Peyer's patch (tissue), 4 donors: ENCODE measurements around the gene IST1. TPM values are rescaled to one million over a fixed set of nuclear protein-coding genes. Genes with fewer than 3 reads are reported as not detected.

Experiments
- DNase-seq, 3 donors: peaks; one replicate each; pipeline ENCODE4 v3.0.0-alpha.2; 2017 to 2019
- H3K27ac ChIP-seq, 4 donors: fragments of 200-600 bp; sonication (generic); one replicate each; pipeline ENCODE4 v1.5.1; 2016 to 2019
- H3K27me3 ChIP-seq, 2 donors: fragments of 200-600 bp; sonication (generic); one replicate each; pipeline ENCODE4 v1.5.1; 2019
- H3K36me3 ChIP-seq, 3 donors: fragments of 200-600 bp; sonication (generic); one replicate each; pipeline ENCODE4 v1.5.1; 2016 to 2019
- H3K4me1 ChIP-seq, 4 donors: fragments of 200-600 bp; sonication (generic); one replicate each; pipeline ENCODE4 v1.5.1; 2016 to 2019
- H3K4me3 ChIP-seq, 4 donors: fragments of 200-600 bp; sonication (generic); 1 replicate in 3 of 4; 2 replicates in 1 of 4; pipeline ENCODE4 v1.5.1; 2016 to 2019; ENCODE audit warnings: mild to moderate bottlenecking in 1 of 4
- H3K9me3 ChIP-seq, 4 donors: fragments of 200-600 bp; sonication (generic); one replicate each; pipeline ENCODE4 v1.5.1; 2016 to 2019; ENCODE audit warnings: mild to moderate bottlenecking in 1 of 4
- CTCF ChIP-seq, 6 experiments: fragments of 450-650 bp in 4 of 6; fragments of 200-600 bp in 2 of 6; sonication (generic) in 1 of 6; IDR thresholded peaks; one replicate each; pipeline ENCODE4 v1.5.1; 2017 to 2019; ENCODE audit warnings: antibody characterized with exemption in 6 of 6, mild to moderate bottlenecking in 3 of 6, moderate library complexity in 1 of 6
- POLR2A ChIP-seq, 2 donors: fragments of 450-650 bp; IDR thresholded peaks; one replicate each; pipeline ENCODE4 v1.5.1; 2017; ENCODE audit warnings: antibody characterized with exemption in 2 of 2, mild to moderate bottlenecking in 2 of 2, moderate library complexity in 2 of 2
- total RNA-seq, 4 donors: library from RNA; depleted of rRNA; stranded (reverse); fragments of >200 nt; gene quantifications; one replicate each; pipeline ENCODE4 v1.1.0, GENCODE V29; 2016

Gene IST1
- total RNA-seq, 4 donors from 2014 or later, result 228 to 274 (median 261) TPM

GRCh38 chr16:71882505-71883167 lies 12.7 kb upstream of the IST1 start:
- peak overlapping the region; percentile 90 to 99 (median 96) for H3K27ac ChIP-seq
- no peak for TF ChIP-seq POLR2A (IDR thresholded peaks at IDR 0.05)
- TF ChIP-seq CTCF (IDR thresholded peaks at IDR 0.05), result peak; percentile 91 to 98 (median 94)
- H3K27me3 ChIP-seq, result no peaks in the 10 kb centered on the region
- H3K36me3 ChIP-seq, result peaks cover 0 to 22% (median 0%) of the 10 kb centered on the region in 3 donors
- peaks cover 0 to 21% (median 8%) of the 10 kb centered on the region in 4 donors for H3K4me1 ChIP-seq
- DNase-seq, result peak in 2 of 3 donors; percentile 86 to 92
- no peaks in the 10 kb centered on the region for H3K9me3 ChIP-seq
- peak overlapping the region; percentile 77 to 99 (median 95) for H3K4me3 ChIP-seq

GRCh38 chr16:71883168-71883848 lies 12.0 kb upstream of the IST1 start:
- TF ChIP-seq CTCF (IDR thresholded peaks at IDR 0.05) (no peak), POLR2A (IDR thresholded peaks at IDR 0.05) (no peak)
- H3K27ac ChIP-seq, result peak overlapping the region; percentile 90 to 99 (median 96)
- H3K36me3 ChIP-seq, result peaks cover 0 to 20% (median 0%) of the 10 kb centered on the region in 3 donors
- peak overlapping the region; percentile 77 to 99 (median 95) for H3K4me3 ChIP-seq
- H3K4me1 ChIP-seq, result peaks cover 0 to 21% (median 8%) of the 10 kb centered on the region in 4 donors
- DNase-seq, result peak; percentile 66 to 80 (median 74)
- H3K27me3 ChIP-seq, result no peaks in the 10 kb centered on the region
- H3K9me3 ChIP-seq, result no peaks in the 10 kb centered on the region

GRCh38 chr16:71883849-71884638 lies 11.3 kb upstream of the IST1 start, which contains the start of gene ZNF821:
Gene ZNF821 (minus strand): TSS chr16:71884182. CDS start chr16:71879946, 4,236 bp downstream.
- peak within 1 kb of the TSS; percentile 90 to 99 (median 96) for H3K27ac ChIP-seq
- peaks cover 0 to 19% (median 0%) of the 10 kb centered on the region in 3 donors for H3K36me3 ChIP-seq
- peaks cover 0 to 21% (median 8%) of the 10 kb centered on the region in 4 donors for H3K4me1 ChIP-seq
- peak within 1 kb of the TSS; percentile 77 to 99 (median 95) for H3K4me3 ChIP-seq
- DNase-seq, result peak; percentile 83 to 90 (median 86)
- H3K9me3 ChIP-seq, result no peaks in the 10 kb centered on the region
- H3K27me3 ChIP-seq, result no peaks in the 10 kb centered on the region
- peak in 1 of 2 donors; percentile 37 for TF ChIP-seq POLR2A (IDR thresholded peaks at IDR 0.05)
- TF ChIP-seq CTCF (IDR thresholded peaks at IDR 0.05), result peak in 5 of 6 experiments; percentile 42 to 49 (median 44)

- H3K4me1 ChIP-seq, result peaks cover 0 to 28% (median 8%) of the 10 kb centered on the region in 4 donors
- no peaks in the 10 kb centered on the region for H3K9me3 ChIP-seq
- H3K4me3 ChIP-seq, result no peak overlapping the region
- DNase-seq, result no peak
- no peaks in the 10 kb centered on the region for H3K27me3 ChIP-seq
- no peak for TF ChIP-seq CTCF (IDR thresholded peaks at IDR 0.05)
- H3K27ac ChIP-seq, result no peak overlapping the region
- H3K36me3 ChIP-seq, result peaks cover 0 to 14% (median 0%) of the 10 kb centered on the region in 3 donors
Measured at GRCh38 chr16:71885261-71885650, 10.1 kb upstream of the IST1 start.

- Histone ChIP-seq H3K27me3 (no peaks in the 10 kb centered on the region), H3K9me3 (no peaks in the 10 kb centered on the region), H3K36me3 (no peaks in the 10 kb centered on the region), H3K4me3 (no peak overlapping the region), H3K27ac (no peak overlapping the region), H3K4me1 (peaks cover 0 to 13% (median 0%) of the 10 kb centered on the region in 4 donors)
- TF ChIP-seq CTCF (IDR thresholded peaks at IDR 0.05), result no peak
- TF ChIP-seq POLR2A (IDR thresholded peaks at IDR 0.05), result no peak
- peak in 1 of 3 donors; percentile 41 for DNase-seq
Measured at GRCh38 chr16:71889147-71889546, 6.2 kb upstream of the IST1 start.
